NB4 (cell line): ENCODE data around the gene CACNA1F.
A peak's percentile ranks its signal among the peaks of the same experiment; 100 is the strongest.

Experiments used
- DNase-seq: peaks from one replicate; pipeline ENCODE4 v3.0.0; 2010; ENCODE audit warnings: low read depth
- H3K4me3 ChIP-seq: one replicate; pipeline ENCODE4 v1.5.1; 2011; ENCODE audit warnings: mild to moderate bottlenecking, low read depth, low read length, moderate library complexity
- MYC ChIP-seq: IDR thresholded peaks from 2 replicates; pipeline ENCODE4 v1.6.1; 2011; ENCODE audit warnings: low read depth, low read length
- POLR2A ChIP-seq: IDR thresholded peaks from 2 replicates; pipeline ENCODE4 v1.6.1; 2011; ENCODE audit warnings: mild to moderate bottlenecking; ENCODE audit not compliant: insufficient read length; ENCODE audit errors: extremely low read depth
- TF ChIP-seq, protein P1 (sequence below): IDR thresholded peaks from 2 replicates; pipeline ENCODE4 v1.6.1; 2011; ENCODE audit warnings: low read depth, low read length
- TF ChIP-seq, protein P2 (sequence below): IDR thresholded peaks from one replicate; pipeline ENCODE4 v1.5.1; 2012; ENCODE audit warnings: low read depth, low read length

Gene CACNA1F

DNA sequence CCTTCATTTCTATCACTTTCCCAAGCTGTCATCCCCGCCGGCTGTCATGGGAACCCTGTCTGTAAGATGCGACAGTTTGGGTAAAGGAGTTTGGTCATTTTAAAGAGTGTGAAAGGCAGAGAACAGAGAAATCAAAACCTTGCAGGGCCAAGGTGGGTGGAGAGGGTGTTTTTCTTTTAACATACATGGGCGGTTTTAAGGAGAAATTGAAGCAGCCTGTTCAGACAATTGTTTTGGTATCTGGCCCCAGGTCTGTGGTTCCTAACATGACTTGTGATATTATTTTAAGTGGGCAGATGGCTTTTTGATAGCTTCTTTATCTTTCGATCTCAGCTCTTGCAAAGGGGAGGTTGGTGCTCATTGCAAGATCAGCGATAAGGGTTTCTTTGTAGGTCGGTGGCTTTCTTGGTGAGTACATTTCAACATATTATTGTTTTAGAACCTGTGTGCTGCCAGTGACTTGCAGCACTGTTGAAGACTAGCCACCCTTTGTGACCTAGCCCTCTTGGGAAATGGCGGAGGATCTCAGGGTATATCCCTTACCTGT lies 40.1 kb upstream of the CACNA1F start:
- TF ChIP-seq, protein P1, sequence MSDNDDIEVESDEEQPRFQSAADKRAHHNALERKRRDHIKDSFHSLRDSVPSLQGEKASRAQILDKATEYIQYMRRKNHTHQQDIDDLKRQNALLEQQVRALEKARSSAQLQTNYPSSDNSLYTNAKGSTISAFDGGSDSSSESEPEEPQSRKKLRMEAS, result no peak
- TF ChIP-seq POLR2A, result no peak
- TF ChIP-seq MYC, result no peak
- TF ChIP-seq, protein P2, sequence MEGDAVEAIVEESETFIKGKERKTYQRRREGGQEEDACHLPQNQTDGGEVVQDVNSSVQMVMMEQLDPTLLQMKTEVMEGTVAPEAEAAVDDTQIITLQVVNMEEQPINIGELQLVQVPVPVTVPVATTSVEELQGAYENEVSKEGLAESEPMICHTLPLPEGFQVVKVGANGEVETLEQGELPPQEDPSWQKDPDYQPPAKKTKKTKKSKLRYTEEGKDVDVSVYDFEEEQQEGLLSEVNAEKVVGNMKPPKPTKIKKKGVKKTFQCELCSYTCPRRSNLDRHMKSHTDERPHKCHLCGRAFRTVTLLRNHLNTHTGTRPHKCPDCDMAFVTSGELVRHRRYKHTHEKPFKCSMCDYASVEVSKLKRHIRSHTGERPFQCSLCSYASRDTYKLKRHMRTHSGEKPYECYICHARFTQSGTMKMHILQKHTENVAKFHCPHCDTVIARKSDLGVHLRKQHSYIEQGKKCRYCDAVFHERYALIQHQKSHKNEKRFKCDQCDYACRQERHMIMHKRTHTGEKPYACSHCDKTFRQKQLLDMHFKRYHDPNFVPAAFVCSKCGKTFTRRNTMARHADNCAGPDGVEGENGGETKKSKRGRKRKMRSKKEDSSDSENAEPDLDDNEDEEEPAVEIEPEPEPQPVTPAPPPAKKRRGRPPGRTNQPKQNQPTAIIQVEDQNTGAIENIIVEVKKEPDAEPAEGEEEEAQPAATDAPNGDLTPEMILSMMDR, result no peak
- no peak overlapping the region for H3K4me3 ChIP-seq
- peak; percentile 53 for DNase-seq

DNA sequence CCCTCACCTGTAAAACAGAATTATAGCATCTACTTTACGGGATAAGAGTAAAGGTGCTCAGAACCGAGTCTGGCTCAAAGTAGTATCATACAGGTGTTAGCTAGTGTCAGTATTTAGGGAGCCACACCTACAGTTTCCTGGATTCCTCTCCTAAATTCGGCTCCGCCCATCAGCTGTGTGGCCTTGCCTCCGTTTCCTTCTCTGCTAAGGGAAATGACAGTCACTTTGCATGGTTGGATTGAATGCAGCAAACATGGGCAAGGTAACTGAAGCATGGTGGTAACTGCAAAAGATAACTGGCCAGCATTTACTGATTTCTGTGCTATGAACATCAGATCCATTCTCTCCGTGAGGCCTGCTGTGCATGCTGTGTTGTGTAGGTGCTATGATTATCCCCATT lies 39.3 kb upstream of the CACNA1F start:
- H3K4me3 ChIP-seq, result no peak overlapping the region

GRCh38 chrX:49271341-49271740 lies 38.2 kb upstream of the CACNA1F start:
- no peak for TF ChIP-seq MYC
- TF ChIP-seq POLR2A, result no peak
- TF ChIP-seq, protein P1, result no peak
- TF ChIP-seq, protein P2, result no peak
- no peak for DNase-seq
- peak overlapping the region; percentile 55 for H3K4me3 ChIP-seq

More for the DNA sequence above, 39.3 kb upstream of the CACNA1F start:
- no peak for DNase-seq
- TF ChIP-seq, protein P1, result no peak
- TF ChIP-seq POLR2A (no peak), MYC (no peak)
- TF ChIP-seq, protein P2, result no peak

DNA sequence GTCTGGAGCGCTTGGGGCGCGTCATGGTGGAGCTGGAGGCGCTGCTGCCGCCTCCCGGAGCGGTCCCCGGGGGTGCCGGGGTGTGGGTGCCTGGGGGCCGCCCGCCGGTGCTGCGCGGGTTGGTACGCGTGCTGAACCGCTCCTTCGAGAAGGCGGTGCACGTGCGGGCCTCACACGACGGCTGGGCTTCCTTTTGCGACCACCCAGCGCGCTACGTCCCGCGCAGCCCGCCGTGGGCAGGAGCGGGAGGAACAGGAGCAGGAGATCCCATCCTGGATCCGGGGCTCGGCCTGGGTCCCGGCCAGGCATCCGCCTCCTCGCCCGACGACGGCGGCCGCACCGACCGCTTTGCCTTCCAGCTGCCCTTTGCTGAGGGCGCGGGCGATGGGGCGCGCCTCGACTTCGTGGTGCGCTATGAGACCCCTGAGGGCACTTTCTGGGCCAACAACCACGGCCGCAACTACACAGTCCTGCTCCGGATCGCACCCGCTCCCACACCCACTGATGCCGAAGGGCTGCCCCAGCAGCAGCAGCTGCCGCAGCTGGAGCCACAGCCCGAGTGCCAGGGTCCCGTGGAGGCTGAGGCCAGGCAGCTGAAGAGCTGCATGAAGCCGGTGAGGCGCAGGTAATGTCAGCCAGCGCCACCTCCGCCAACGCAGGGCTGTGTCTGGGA lies 37.2 kb upstream of the CACNA1F start:
- no peak for DNase-seq
- no peak for TF ChIP-seq POLR2A
- TF ChIP-seq, protein P2, result no peak
- TF ChIP-seq MYC, result no peak
- TF ChIP-seq, protein P1, result no peak
- H3K4me3 ChIP-seq, result peak overlapping the region; percentile 55

DNA sequence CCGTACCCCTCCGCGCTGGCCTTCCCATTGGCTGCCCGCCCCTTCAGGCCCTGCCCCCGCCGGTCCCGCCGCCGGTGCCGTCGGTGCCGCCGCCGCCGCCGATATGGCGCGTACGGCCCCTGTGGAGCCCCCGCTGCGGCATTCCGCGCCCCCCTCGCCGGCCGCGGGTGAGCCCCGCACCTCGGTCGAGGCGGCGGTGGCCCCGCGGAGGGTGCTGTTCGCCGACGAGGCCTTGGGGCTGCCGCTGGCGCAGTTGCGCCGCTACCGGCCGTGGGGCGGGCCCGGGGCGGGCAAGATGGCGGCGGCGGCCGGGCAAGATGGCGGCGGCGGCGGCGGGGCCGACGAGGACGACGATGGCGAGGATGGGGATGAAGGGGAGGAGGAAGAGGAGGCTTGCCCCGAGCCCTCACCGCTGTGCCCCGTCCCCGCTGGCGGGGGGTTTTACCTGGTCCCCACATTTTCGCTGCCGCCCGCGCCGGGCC lies 36.7 kb upstream of the CACNA1F start, which contains the start of gene PPP1R3F:
TSS of gene PPP1R3F (plus strand) at position 27 of the 482 bp plus-strand sequence. CDS start at position 104, 77 bp downstream.
- peak within 1 kb of the TSS; percentile 76 for H3K4me3 ChIP-seq
- TF ChIP-seq POLR2A, result peak; percentile 51
- TF ChIP-seq, protein P2, result no peak
- DNase-seq, result no peak
